Mesenchymal stem cell (in vitro differentiated cells and primary cell): ENCODE data around the gene TRIM36.

Experiments used
- DNase-seq: peaks from one replicate; pipeline ENCODE4 v3.0.0-alpha.2; 2013
- H2AFZ ChIP-seq: one replicate; pipeline ENCODE4 v1.6.1; 2013; ENCODE audit warnings: low read depth, mild to moderate bottlenecking, control low read depth, inconsistent platforms, low read length, moderate library complexity
- H2AK5ac ChIP-seq: 2 replicates; pipeline ENCODE4 v1.6.1; 2013; ENCODE audit warnings: low read length, moderate library complexity, mild to moderate bottlenecking, inconsistent platforms; ENCODE audit not compliant: severe bottlenecking
- H2BK120ac ChIP-seq: one replicate; pipeline ENCODE4 v1.6.1; 2013; ENCODE audit warnings: low read depth, mild to moderate bottlenecking, inconsistent platforms, low read length, moderate library complexity
- H2BK12ac ChIP-seq, 2 experiments: one replicate each; pipeline ENCODE4 v1.6.1; 2013; ENCODE audit warnings: inconsistent platforms in 2 of 2, low read length in 2 of 2, mild to moderate bottlenecking in 2 of 2, moderate library complexity in 2 of 2, control low read depth in 1 of 2
- H2BK15ac ChIP-seq: one replicate; pipeline ENCODE4 v1.6.1; 2013; ENCODE audit warnings: mild to moderate bottlenecking, low read depth, inconsistent platforms; ENCODE audit not compliant: poor library complexity, severe bottlenecking
- H2BK5ac ChIP-seq: 2 replicates; pipeline ENCODE4 v1.6.1; 2013; ENCODE audit warnings: low read depth, mild to moderate bottlenecking, low read length, control low read depth, inconsistent platforms; ENCODE audit not compliant: poor library complexity, severe bottlenecking
- H3K14ac ChIP-seq, 2 experiments: one replicate each; pipeline ENCODE4 v1.6.1; 2013; ENCODE audit warnings: inconsistent platforms in 2 of 2, low read length in 2 of 2, control low read depth in 1 of 2, mild to moderate bottlenecking in 1 of 2, moderate library complexity in 1 of 2
- H3K18ac ChIP-seq, 2 experiments: one replicate each; pipeline ENCODE4 v1.6.1; 2013; ENCODE audit warnings: inconsistent platforms in 2 of 2, low read length in 2 of 2, control low read depth in 1 of 2, low read depth in 1 of 2, mild to moderate bottlenecking in 1 of 2
- H3K23ac ChIP-seq, 2 experiments: one replicate each; pipeline ENCODE4 v1.6.1; 2013; ENCODE audit warnings: inconsistent platforms in 2 of 2, low read length in 2 of 2, mild to moderate bottlenecking in 2 of 2, moderate library complexity in 2 of 2, control low read depth in 1 of 2
- H3K27ac ChIP-seq: 2 replicates; pipeline ENCODE4 v1.5.1; 2013; ENCODE audit warnings: mild to moderate bottlenecking, moderate library complexity, low read length, control low read depth, inconsistent platforms; ENCODE audit not compliant: poor library complexity, severe bottlenecking
- H3K27me3 ChIP-seq, 2 experiments: 2 replicates each; pipeline versions ENCODE4 v1.6.1 to v1.7.0; 2013; ENCODE audit warnings: low read length in 2 of 2, mild to moderate bottlenecking in 2 of 2, moderate library complexity in 2 of 2, control low read depth in 1 of 2, inconsistent platforms in 1 of 2; ENCODE audit not compliant: control insufficient read depth in 1 of 2, insufficient read depth in 1 of 2
- H3K36me3 ChIP-seq, 2 experiments: 2 replicates each; pipeline versions ENCODE4 v1.6.1 to v1.7.0; 2013; ENCODE audit warnings: low read length in 2 of 2, control low read depth in 1 of 2, inconsistent platforms in 1 of 2, low read depth in 1 of 2, mild to moderate bottlenecking in 1 of 2; ENCODE audit not compliant: insufficient read depth in 2 of 2, control insufficient read depth in 1 of 2
- H3K4ac ChIP-seq, 2 experiments: one replicate each; pipeline ENCODE4 v1.6.1; 2013; ENCODE audit warnings: inconsistent platforms in 2 of 2, low read length in 2 of 2, mild to moderate bottlenecking in 2 of 2, moderate library complexity in 2 of 2, control low read depth in 1 of 2, low read depth in 1 of 2
- H3K4me1 ChIP-seq: 2 replicates; pipeline ENCODE4 v1.6.1; 2013; ENCODE audit warnings: low read depth, low read length, control low read depth; ENCODE audit not compliant: control insufficient read depth, insufficient read depth
- H3K4me2 ChIP-seq: 2 replicates; pipeline ENCODE4 v1.6.1; 2013; ENCODE audit warnings: low read length, mild to moderate bottlenecking, inconsistent platforms; ENCODE audit not compliant: poor library complexity, severe bottlenecking
- H3K4me3 ChIP-seq, 2 experiments: 2 replicates each; pipeline versions ENCODE4 v1.5.1 to v1.7.0; 2013; ENCODE audit warnings: low read length in 2 of 2, mild to moderate bottlenecking in 2 of 2, control low read depth in 1 of 2, low read depth in 1 of 2; ENCODE audit not compliant: insufficient read depth in 1 of 2
- H3K79me1 ChIP-seq: replicated peaks from 2 replicates; pipeline ENCODE4 v1.6.1; 2013; ENCODE audit warnings: mild to moderate bottlenecking, control low read depth, low read length, inconsistent platforms; ENCODE audit not compliant: poor library complexity, severe bottlenecking
- H3K9ac ChIP-seq: 2 replicates; pipeline ENCODE4 v1.7.0; 2013; ENCODE audit warnings: mild to moderate bottlenecking, low read length, moderate library complexity
- H3K9me3 ChIP-seq: 2 replicates; pipeline ENCODE4 v1.7.0; 2013; ENCODE audit warnings: mild to moderate bottlenecking, low read length; ENCODE audit not compliant: control insufficient read depth
- H4K8ac ChIP-seq: one replicate; pipeline ENCODE4 v1.6.1; 2013; ENCODE audit warnings: inconsistent platforms, mild to moderate bottlenecking, low read length, moderate library complexity
- H4K91ac ChIP-seq: one replicate; pipeline ENCODE4 v1.6.1; 2013; ENCODE audit warnings: mild to moderate bottlenecking, low read length, inconsistent platforms
- WGBS: methylation state at CpG from one replicate; pipeline ENCODE4 v1.1.7; 2013; ENCODE audit warnings: mixed read lengths; 5-methylcytosine and 5-hydroxymethylcytosine counted together

Gene TRIM36

GRCh38 chr5:115150512-115150911 lies 19.2 kb downstream of the TRIM36 start:
- Histone ChIP-seq H3K9me3 (peaks cover 5% of the 10 kb centered on the region), H3K4ac (no peak overlapping the region), H3K14ac (no peak overlapping the region), H2BK120ac (no peak overlapping the region), H2AK5ac (no peak overlapping the region), H3K27me3 (no peaks in the 10 kb centered on the region), H4K8ac (no peak overlapping the region), H2BK12ac (no peak overlapping the region), H2BK5ac (no peak overlapping the region), H3K27ac (no peak overlapping the region), H3K36me3 (no peaks in the 10 kb centered on the region), H3K4me3 (no peak overlapping the region), H4K91ac (no peak overlapping the region), H3K79me1 (peaks cover 4% of the 10 kb centered on the region), H3K23ac (no peak overlapping the region), H3K18ac (no peak overlapping the region), H3K4me1 (no peaks in the 10 kb centered on the region), H3K9ac (no peak overlapping the region), H3K4me2 (no peak overlapping the region), H2BK15ac (no peak overlapping the region), H2AFZ (no peak overlapping the region)
- WGBS: 82% methylated on average over 5 of the region's 5 CpGs
- DNase-seq: no peak

DNA sequence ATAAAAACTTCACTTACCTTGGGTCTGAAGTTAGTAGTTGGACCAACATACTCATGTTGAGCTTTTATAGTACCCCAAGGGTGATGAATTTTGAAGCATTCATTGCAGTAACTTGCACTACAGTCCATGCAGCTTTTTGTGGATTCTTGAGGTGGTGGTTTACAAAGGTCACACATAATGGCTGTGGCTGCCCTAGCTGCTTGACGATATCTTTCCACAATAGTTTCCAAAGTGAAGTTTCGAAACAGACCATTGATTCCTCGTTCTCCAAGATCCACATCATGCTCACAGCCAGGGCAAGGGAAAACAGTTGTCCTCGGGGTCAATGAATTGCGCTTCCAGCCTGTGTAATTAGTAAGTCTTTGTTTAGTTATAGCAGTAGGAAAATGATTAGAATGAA lies 22.7 kb downstream of the TRIM36 start:
- Histone ChIP-seq H3K9ac (no peak overlapping the region), H2BK12ac (no peak overlapping the region), H3K36me3 (no peaks in the 10 kb centered on the region), H3K23ac (no peak overlapping the region), H4K91ac (no peak overlapping the region), H3K4me3 (no peak overlapping the region), H3K14ac (no peak overlapping the region), H2AFZ (no peak overlapping the region), H3K4me2 (no peak overlapping the region), H3K79me1 (peaks cover 4% of the 10 kb centered on the region), H3K27me3 (no peaks in the 10 kb centered on the region), H3K27ac (no peak overlapping the region), H3K4ac (no peak overlapping the region), H4K8ac (no peak overlapping the region), H3K9me3 (no peaks in the 10 kb centered on the region), H2BK120ac (no peak overlapping the region), H3K4me1 (no peaks in the 10 kb centered on the region), H2AK5ac (no peak overlapping the region), H3K18ac (no peak overlapping the region), H2BK15ac (no peak overlapping the region), H2BK5ac (no peak overlapping the region)
- DNase-seq: peak; percentile 37
- WGBS: 83% methylated on average over 2 of the region's 5 CpGs

DNA sequence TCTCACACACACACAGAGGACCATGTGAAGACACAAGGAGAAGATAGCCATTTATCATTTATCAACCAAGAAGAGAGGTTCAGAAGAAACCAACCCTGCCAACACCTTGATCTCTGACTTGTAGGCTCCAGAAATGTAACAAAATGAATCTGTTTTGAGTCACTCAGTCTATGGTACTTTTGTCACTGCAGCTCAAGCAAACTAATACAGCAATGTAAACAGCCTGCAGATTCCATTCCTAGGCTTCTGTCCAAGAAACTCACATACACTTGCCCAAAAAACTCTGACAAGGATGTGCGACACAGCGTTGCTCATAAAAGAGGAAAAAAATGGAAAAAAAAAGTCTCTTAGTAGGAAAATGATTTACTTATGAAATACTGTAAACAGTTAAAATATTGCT lies 33.4 kb downstream of the TRIM36 start:
- Histone ChIP-seq H3K27me3 (no peaks in the 10 kb centered on the region), H3K4me3 (no peak overlapping the region), H2BK120ac (no peak overlapping the region), H3K9ac (no peak overlapping the region), H2BK5ac (no peak overlapping the region), H4K8ac (no peak overlapping the region), H3K79me1 (no peaks in the 10 kb centered on the region), H3K27ac (no peak overlapping the region), H3K9me3 (no peaks in the 10 kb centered on the region), H3K23ac (no peak overlapping the region), H3K36me3 (no peaks in the 10 kb centered on the region), H3K4ac (no peak overlapping the region), H4K91ac (no peak overlapping the region), H3K4me1 (no peaks in the 10 kb centered on the region), H2AK5ac (no peak overlapping the region), H3K4me2 (no peak overlapping the region), H2AFZ (no peak overlapping the region), H2BK12ac (no peak overlapping the region), H2BK15ac (no peak overlapping the region), H3K18ac (no peak overlapping the region), H3K14ac (no peak overlapping the region)
- WGBS: no CpG with 5 or more reads among the region's 2 CpGs
- DNase-seq: no peak

DNA sequence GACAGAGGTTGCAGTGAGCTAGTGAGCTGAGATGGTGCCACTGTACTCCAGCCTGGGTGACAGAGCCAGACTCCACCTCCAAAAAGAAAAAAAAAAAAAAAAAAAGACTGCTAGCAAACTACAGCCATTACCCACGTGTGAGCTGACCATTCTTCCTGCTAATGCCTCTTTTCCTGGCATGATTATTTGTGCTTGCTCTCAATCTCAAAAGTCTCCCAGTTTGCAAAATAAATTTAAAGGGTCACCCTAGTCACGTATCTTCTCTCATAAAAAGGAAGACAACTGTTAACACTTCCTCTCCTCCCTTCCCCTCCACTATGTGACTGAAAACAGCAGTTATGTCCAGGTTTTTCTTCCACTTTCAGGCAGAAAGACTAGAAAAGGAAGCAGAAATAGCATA lies 37.2 kb downstream of the TRIM36 start:
- Histone ChIP-seq H3K4me2 (no peak overlapping the region), H2BK120ac (no peak overlapping the region), H3K27ac (no peak overlapping the region), H3K18ac (no peak overlapping the region), H3K4ac (no peak overlapping the region), H2AFZ (no peak overlapping the region), H3K36me3 (no peaks in the 10 kb centered on the region), H4K8ac (no peak overlapping the region), H3K27me3 (no peaks in the 10 kb centered on the region), H3K14ac (no peak overlapping the region), H2BK15ac (no peak overlapping the region), H3K4me1 (no peaks in the 10 kb centered on the region), H4K91ac (no peak overlapping the region), H3K9me3 (no peaks in the 10 kb centered on the region), H3K4me3 (no peak overlapping the region), H3K79me1 (no peaks in the 10 kb centered on the region), H2AK5ac (no peak overlapping the region), H2BK5ac (no peak overlapping the region), H2BK12ac (no peak overlapping the region), H3K23ac (no peak overlapping the region), H3K9ac (no peak overlapping the region)
- no peak for DNase-seq
- WGBS: 48% methylated on average over 2 of the region's 2 CpGs
